PC-9 (cell line): ENCODE measurements around the gene ATP10B. TPM values are rescaled to one million over a fixed set of nuclear protein-coding genes. Genes with fewer than 3 reads are reported as not detected.

Experiments
- BruUV-seq: library from RNA; stranded (reverse); fragments of 400-500 nt; replicated peaks from 2 replicates; lab custom pipeline; 2021; lab: Mats Ljungman, UMichigan
- CTCF ChIA-PET: fragments of 300-600 bp; sonication (Branson Sonifier 250); formaldehyde crosslinking; loops from one replicate; lab custom pipeline; 2022; ENCODE audit warnings: antibody characterized with exemption; lab: Charles Lee
- POLR2A ChIA-PET: fragments of 300-600 bp; sonication (Branson Sonifier 250); formaldehyde crosslinking; loops from one replicate; lab custom pipeline; 2022; ENCODE audit warnings: antibody characterized with exemption; ENCODE audit not compliant: unreplicated experiment; lab: Charles Lee
- DNase-seq, 2 experiments: peaks; one replicate each; pipeline versions ENCODE4 v3.0.0 to v3.0.0-alpha.2; 2015 to 2022; ENCODE audit warnings: mixed read lengths in 1 of 2
- H2AFZ ChIP-seq: fragments of 200-600 bp; sonication (generic); 2 replicates; pipeline ENCODE4 v1.8.1; 2017; ENCODE audit warnings: antibody characterized with exemption
- H3F3A ChIP-seq: fragments of 200-600 bp; sonication (generic); 2 replicates; pipeline ENCODE4 v1.8.1; 2017; ENCODE audit warnings: antibody characterized with exemption, mild to moderate bottlenecking, low read depth; ENCODE audit not compliant: insufficient read depth
- H3K27ac ChIP-seq: fragments of 200-600 bp; sonication (generic); 2 replicates; pipeline ENCODE4 v1.6.1; 2016; ENCODE audit warnings: mixed run types
- H3K27me3 ChIP-seq: fragments of 200-600 bp; sonication (generic); 2 replicates; pipeline ENCODE4 v1.6.1; 2016; ENCODE audit warnings: low read depth, mixed run types; ENCODE audit not compliant: insufficient read depth
- H3K36me3 ChIP-seq: fragments of 200-600 bp; sonication (generic); 2 replicates; pipeline ENCODE4 v1.6.1; 2016; ENCODE audit warnings: low read depth, mixed run types
- H3K4me1 ChIP-seq: fragments of 200-600 bp; sonication (generic); replicated peaks from 2 replicates; pipeline ENCODE4 v1.6.1; 2016; ENCODE audit warnings: mixed run types; ENCODE audit not compliant: insufficient read depth
- H3K4me2 ChIP-seq: fragments of 200-600 bp; sonication (generic); 2 replicates; pipeline ENCODE4 v1.6.1; 2017; ENCODE audit warnings: mixed run types
- H3K4me3 ChIP-seq: fragments of 200-600 bp; sonication (generic); 2 replicates; pipeline ENCODE4 v1.6.1; 2016; ENCODE audit warnings: mixed run types
- H3K79me2 ChIP-seq: fragments of 200-600 bp; sonication (generic); 2 replicates; pipeline ENCODE4 v1.6.1; 2017; ENCODE audit warnings: low read depth, mixed run types
- H3K9me2 ChIP-seq: fragments of 200-600 bp; sonication (generic); 2 replicates; pipeline ENCODE4 v1.8.1; 2017; ENCODE audit warnings: mild to moderate bottlenecking; ENCODE audit not compliant: insufficient read depth
- H3K9me3 ChIP-seq: fragments of 200-600 bp; sonication (generic); 2 replicates; pipeline ENCODE4 v1.8.1; 2016; ENCODE audit warnings: low read depth; ENCODE audit not compliant: insufficient read depth
- H4K20me1 ChIP-seq: fragments of 200-600 bp; sonication (generic); 2 replicates; pipeline ENCODE4 v1.8.1; 2017; ENCODE audit not compliant: insufficient read depth
- CTCF ChIP-seq: fragments of 200-600 bp; sonication (generic); conservative IDR thresholded peaks from 2 replicates; pipeline ENCODE4 v1.6.1; 2017; ENCODE audit warnings: mixed run types, antibody characterized with exemption, mild to moderate bottlenecking, moderate library complexity
- EZH2 ChIP-seq: fragments of 200-600 bp; sonication (generic); IDR thresholded peaks from 2 replicates; pipeline ENCODE4 v1.8.0; 2017; ENCODE audit warnings: antibody characterized with exemption, low read depth
- intact Hi-C: fragments of 100-400 bp; cut with micrococcal nuclease; formaldehyde crosslinking; loops from one replicate; pipeline ENCODE4 v1.10.0; 2022; ENCODE audit not compliant: unreplicated experiment
- total RNA-seq: library from RNA; stranded (reverse); gene quantifications from 2 replicates; pipeline ENCODE4 v1.2.3, GENCODE V29; 2021

The ATP10B gene
- total RNA-seq, 1 experiment from 2014 or later: not detected

- no peak for TF ChIP-seq EZH2
- no peak for TF ChIP-seq CTCF
- no peaks in the 10 kb centered on the region for H3K4me1 ChIP-seq
- H3K79me2 ChIP-seq: no peaks in the 10 kb centered on the region
- H3K27ac ChIP-seq: no peak overlapping the region
- no TSS peak for BruUV-seq
- H4K20me1 ChIP-seq: no peaks in the 10 kb centered on the region
- H3K9me3 ChIP-seq: no peaks in the 10 kb centered on the region
- ChIA-PET CTCF (no interaction called here), POLR2A (no interaction called here)
- H3K27me3 ChIP-seq: no peaks in the 10 kb centered on the region
- no peak for DNase-seq
- intact Hi-C loops: no loop called here
- no peak overlapping the region for H3K4me2 ChIP-seq
- H3K9me2 ChIP-seq: no peaks in the 10 kb centered on the region
- H3K4me3 ChIP-seq: no peak overlapping the region
- H3K36me3 ChIP-seq: no peaks in the 10 kb centered on the region
- no peaks in the 10 kb centered on the region for H3F3A ChIP-seq
- H2AFZ ChIP-seq: no peak overlapping the region
These were observed 159.7 kb downstream of the ATP10B start for GRCh38 chr5:160692271-160692670.

GRCh38 chr5:160685695-160686094 is 166.3 kb downstream of the ATP10B start:
- POLR2A ChIA-PET: no interaction called here
- no peaks in the 10 kb centered on the region for H3F3A ChIP-seq
- no peaks in the 10 kb centered on the region for H3K36me3 ChIP-seq
- intact Hi-C loops: no loop called here
- H2AFZ ChIP-seq: no peak overlapping the region
- H3K9me2 ChIP-seq: no peaks in the 10 kb centered on the region
- no peaks in the 10 kb centered on the region for H3K4me1 ChIP-seq
- no peaks in the 10 kb centered on the region for H4K20me1 ChIP-seq
- no peak overlapping the region for H3K4me3 ChIP-seq
- no peak; the same call in 1 of the 2 replicates for TF ChIP-seq CTCF
- TF ChIP-seq EZH2: no peak
- CTCF ChIA-PET: no interaction called here
- no peak overlapping the region for H3K4me2 ChIP-seq
- no peak overlapping the region for H3K27ac ChIP-seq
- no peaks in the 10 kb centered on the region for H3K9me3 ChIP-seq
- no TSS peak for BruUV-seq
- no peak for DNase-seq
- no peaks in the 10 kb centered on the region for H3K79me2 ChIP-seq
- no peaks in the 10 kb centered on the region for H3K27me3 ChIP-seq

- TF ChIP-seq CTCF (no peak), EZH2 (no peak)
- Histone ChIP-seq H3K36me3 (no peaks in the 10 kb centered on the region), H3K27ac (no peak overlapping the region), H3K4me3 (no peak overlapping the region), H3K4me1 (no peaks in the 10 kb centered on the region), H4K20me1 (no peaks in the 10 kb centered on the region), H3K4me2 (no peak overlapping the region), H3K79me2 (no peaks in the 10 kb centered on the region), H2AFZ (no peak overlapping the region), H3K9me2 (no peaks in the 10 kb centered on the region), H3K27me3 (no peaks in the 10 kb centered on the region), H3K9me3 (no peaks in the 10 kb centered on the region), H3F3A (no peaks in the 10 kb centered on the region)
- POLR2A ChIA-PET: no interaction called here
- intact Hi-C loops: no loop called here
- BruUV-seq: no TSS peak
- no peak for DNase-seq
- CTCF ChIA-PET: no interaction called here
These were observed 166.8 kb downstream of the ATP10B start for GRCh38 chr5:160685219-160685618.
